ENCODE results near the gene TRAPPC3L. TPM values are rescaled to one million over a fixed set of nuclear protein-coding genes. Genes with fewer than 3 reads are reported as not detected.

Gene TRAPPC3L
- total RNA-seq, 1 donor from 2014 or later: not detected

GRCh38 chr6:116529466-116530290 lies 15.8 kb downstream of the TRAPPC3L start:
- DNase-seq (ENCODE audit: low spot score, unreplicated experiment): no peak
- Mint-ChIP-seq H3K4me3 (ENCODE audit: low read depth) (no peak overlapping the region), H3K27ac (no peak overlapping the region), H3K4me1 (ENCODE audit: low read depth) (peaks cover 30% of the 10 kb centered on the region), H3K27me3 (peaks cover 3% of the 10 kb centered on the region), H3K36me3 (ENCODE audit: insufficient read depth) (no peaks in the 10 kb centered on the region), H3K9me3 (ENCODE audit: low read depth) (no peaks in the 10 kb centered on the region)
- TF ChIP-seq CTCF (IDR thresholded peaks at IDR 0.05; ENCODE audit: unreplicated experiment): no peak

GRCh38 chr6:116528780-116529179 lies 16.7 kb downstream of the TRAPPC3L start:
- Mint-ChIP-seq H3K4me3 (ENCODE audit: low read depth) (no peak overlapping the region), H3K4me1 (ENCODE audit: low read depth) (peaks cover 29% of the 10 kb centered on the region)
- TF ChIP-seq CTCF (IDR thresholded peaks at IDR 0.05; ENCODE audit: unreplicated experiment): no peak

GRCh38 chr6:116528133-116528532 lies 17.4 kb downstream of the TRAPPC3L start:
- Mint-ChIP-seq H3K4me3 (ENCODE audit: low read depth) (no peak overlapping the region), H3K9me3 (ENCODE audit: low read depth) (no peaks in the 10 kb centered on the region), H3K27ac (no peak overlapping the region), H3K4me1 (ENCODE audit: low read depth) (peaks cover 27% of the 10 kb centered on the region), H3K36me3 (ENCODE audit: insufficient read depth) (no peaks in the 10 kb centered on the region), H3K27me3 (peaks cover 3% of the 10 kb centered on the region)
- no peak for TF ChIP-seq CTCF (IDR thresholded peaks at IDR 0.05; ENCODE audit: unreplicated experiment)
- DNase-seq (ENCODE audit: low spot score, unreplicated experiment): no peak

More at GRCh38 chr6:116528780-116529179, 16.7 kb downstream of the TRAPPC3L start:
- no peak for DNase-seq (ENCODE audit: low spot score, unreplicated experiment)
- Mint-ChIP-seq H3K27me3 (peaks cover 3% of the 10 kb centered on the region), H3K9me3 (ENCODE audit: low read depth) (no peaks in the 10 kb centered on the region), H3K36me3 (ENCODE audit: insufficient read depth) (no peaks in the 10 kb centered on the region), H3K27ac (no peak overlapping the region)

- DNase-seq (ENCODE audit: low spot score, unreplicated experiment): no peak
- no peaks in the 10 kb centered on the region for H3K27me3 Mint-ChIP-seq
- TF ChIP-seq CTCF (IDR thresholded peaks at IDR 0.05; ENCODE audit: unreplicated experiment): no peak
- no peaks in the 10 kb centered on the region for H3K9me3 Mint-ChIP-seq (ENCODE audit: low read depth)
- H3K4me3 Mint-ChIP-seq (ENCODE audit: low read depth): no peak overlapping the region
- H3K27ac Mint-ChIP-seq: no peak overlapping the region
- H3K36me3 Mint-ChIP-seq (ENCODE audit: insufficient read depth): no peaks in the 10 kb centered on the region
- peaks cover 9% of the 10 kb centered on the region for H3K4me1 Mint-ChIP-seq (ENCODE audit: low read depth)
Measured at GRCh38 chr6:116524236-116524635, 21.2 kb downstream of the TRAPPC3L start.

GRCh38 chr6:116522896-116523295 lies 22.6 kb downstream of the TRAPPC3L start:
- peaks cover 4% of the 10 kb centered on the region for H3K27me3 Mint-ChIP-seq
- no peaks in the 10 kb centered on the region for H3K36me3 Mint-ChIP-seq (ENCODE audit: insufficient read depth)
- TF ChIP-seq CTCF (IDR thresholded peaks at IDR 0.05; ENCODE audit: unreplicated experiment): no peak
- no peak overlapping the region for H3K4me3 Mint-ChIP-seq (ENCODE audit: low read depth)
- DNase-seq (ENCODE audit: low spot score, unreplicated experiment): no peak
- H3K27ac Mint-ChIP-seq: no peak overlapping the region
- no peaks in the 10 kb centered on the region for H3K9me3 Mint-ChIP-seq (ENCODE audit: low read depth)
- H3K4me1 Mint-ChIP-seq (ENCODE audit: low read depth): peaks cover 1% of the 10 kb centered on the region

Measured in progenitor cell of endocrine pancreas (in vitro differentiated cells).